ENCODE data around the gene PPP1R12B. TPM values are rescaled to one million over a fixed set of nuclear protein-coding genes. Genes with fewer than 3 reads are reported as not detected.
"Not testable (repeated sequence)": the region's sequence is repeated elsewhere in the genome, so short reads cannot be mapped to it uniquely, and the experiment has no call there.

Gene PPP1R12B
- total RNA-seq, 1 donor from 2014 or later, result 72.2 TPM

DNA sequence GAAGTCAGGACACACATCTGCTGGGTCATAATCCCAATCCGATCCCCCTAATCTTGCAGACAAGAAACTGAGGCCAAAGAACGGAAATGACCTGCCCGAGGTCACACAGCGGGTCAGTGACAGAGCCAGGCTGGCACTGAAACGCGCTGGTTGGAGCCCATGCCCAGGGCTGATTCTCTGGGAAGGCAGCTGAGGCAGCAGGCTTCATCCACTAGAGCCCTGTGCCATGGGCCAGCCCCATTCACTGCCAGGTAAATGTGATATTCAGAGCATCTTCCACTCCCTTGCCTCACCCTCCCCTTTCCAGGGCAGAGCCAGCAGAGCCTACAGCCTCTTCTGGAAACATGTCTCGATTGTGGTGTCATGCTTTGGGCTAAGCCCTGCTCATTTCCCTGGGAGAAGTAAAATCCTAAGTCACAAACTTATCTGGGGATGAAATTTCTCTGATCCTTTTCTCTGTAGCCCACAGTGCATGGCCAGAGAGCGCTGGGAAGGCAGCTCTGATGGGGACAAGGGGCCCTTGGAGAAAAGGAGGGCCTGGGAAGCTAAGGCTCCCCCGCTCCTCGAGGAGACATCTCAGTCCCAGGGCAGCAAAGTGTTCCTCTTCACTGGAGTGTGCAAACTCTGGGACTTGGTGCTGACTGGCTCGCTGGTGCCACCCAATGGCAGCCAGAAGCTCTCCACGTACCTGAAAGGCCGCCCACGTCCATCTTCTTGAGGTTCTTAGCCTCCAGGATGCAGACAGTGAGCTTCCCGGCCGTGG, 251.4 kb downstream of the PPP1R12B start:
- peak; percentile 66 for DNase-seq (ENCODE audit: low read depth)

DNA sequence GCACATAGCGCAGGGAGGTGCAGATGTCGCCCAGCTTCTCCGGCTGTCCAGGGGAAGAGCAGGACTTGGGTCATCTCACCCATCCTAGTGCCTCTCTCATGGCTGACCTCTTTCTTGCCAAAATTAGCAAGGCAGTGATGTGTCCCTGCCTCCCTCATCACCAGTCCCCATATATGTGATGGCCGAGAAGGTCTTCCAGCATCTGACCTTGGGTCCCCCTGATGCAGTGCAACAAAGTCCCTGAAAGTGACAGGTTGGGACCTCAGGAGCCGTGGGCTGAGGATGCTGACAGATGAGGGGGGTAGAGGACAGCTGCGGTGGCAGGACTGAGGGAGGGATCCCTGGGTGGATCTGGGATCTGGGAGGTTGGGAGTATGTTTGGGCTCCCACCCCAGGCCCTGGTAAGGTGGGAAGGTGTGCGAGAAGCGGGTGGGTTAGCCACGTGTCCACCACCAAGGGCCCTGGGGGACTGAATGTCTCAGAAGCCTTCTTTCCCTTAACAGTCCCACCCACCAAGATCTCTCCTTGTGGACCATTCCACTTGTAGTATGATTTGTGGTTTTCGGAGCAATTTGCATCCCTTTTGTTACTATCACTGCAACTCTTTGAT, 252.0 kb downstream of the PPP1R12B start:
- no peak for DNase-seq (ENCODE audit: low read depth)

DNA sequence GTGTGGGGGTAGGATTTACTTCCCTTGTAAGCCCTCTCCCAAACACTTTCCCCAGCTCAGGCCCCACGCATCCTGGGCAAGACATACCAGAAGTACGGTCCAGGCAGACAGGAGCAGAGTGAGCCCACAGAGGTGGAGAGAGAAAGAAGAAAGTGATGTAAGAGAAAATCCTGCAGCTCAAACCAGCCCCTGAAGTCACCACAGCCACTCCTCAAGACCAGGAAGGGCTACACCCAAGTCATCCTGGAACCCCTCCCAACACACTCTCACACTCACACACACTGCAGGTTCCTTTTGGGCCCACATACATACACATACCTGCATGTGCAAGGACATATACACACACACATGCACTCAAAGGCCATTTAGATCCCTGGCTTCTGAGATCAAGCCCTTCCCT, 254.9 kb downstream of the PPP1R12B start:
- DNase-seq (ENCODE audit: low read depth), result no peak

DNA sequence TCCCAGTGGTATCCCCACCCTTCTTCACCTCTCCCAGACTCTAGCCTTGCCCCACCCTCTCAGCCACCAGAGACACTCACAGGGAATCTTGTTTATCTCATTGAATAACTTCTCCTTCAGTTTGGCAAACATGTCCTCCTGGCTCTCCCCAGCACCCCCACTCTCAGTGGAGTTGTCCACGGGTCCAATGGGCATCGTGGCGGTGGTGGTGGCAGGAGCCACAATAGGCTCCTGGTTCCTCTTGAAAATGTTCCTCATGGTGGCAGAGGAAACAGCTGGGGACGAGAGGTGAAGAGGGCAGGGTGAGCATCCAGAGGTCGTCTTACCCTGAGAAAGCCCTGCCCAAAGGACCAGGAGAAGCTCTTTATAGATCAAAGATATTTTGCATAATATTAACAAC, 257.0 kb downstream of the PPP1R12B start:
- DNase-seq (ENCODE audit: low read depth), result no peak

DNA sequence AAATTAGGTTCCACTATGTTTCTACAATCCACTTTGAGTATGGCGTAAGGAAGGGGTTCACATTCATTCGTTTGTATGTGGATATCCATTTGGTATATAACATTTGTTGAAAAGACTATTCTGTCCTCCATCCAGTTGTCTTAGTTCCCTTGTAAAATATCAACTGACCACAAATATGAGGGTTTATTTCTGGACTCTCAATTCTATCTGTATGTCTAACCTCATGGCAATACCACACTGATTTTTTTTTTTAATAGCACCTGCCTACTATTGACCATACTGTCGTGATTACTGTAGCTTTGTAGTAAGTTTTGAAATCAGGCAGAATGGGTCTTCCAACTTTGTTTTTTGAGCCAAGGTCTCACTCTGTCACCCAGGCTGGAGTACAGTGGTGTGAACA, 263.5 kb downstream of the PPP1R12B start:
- DNase-seq (ENCODE audit: low read depth), result peak; percentile 50

DNA sequence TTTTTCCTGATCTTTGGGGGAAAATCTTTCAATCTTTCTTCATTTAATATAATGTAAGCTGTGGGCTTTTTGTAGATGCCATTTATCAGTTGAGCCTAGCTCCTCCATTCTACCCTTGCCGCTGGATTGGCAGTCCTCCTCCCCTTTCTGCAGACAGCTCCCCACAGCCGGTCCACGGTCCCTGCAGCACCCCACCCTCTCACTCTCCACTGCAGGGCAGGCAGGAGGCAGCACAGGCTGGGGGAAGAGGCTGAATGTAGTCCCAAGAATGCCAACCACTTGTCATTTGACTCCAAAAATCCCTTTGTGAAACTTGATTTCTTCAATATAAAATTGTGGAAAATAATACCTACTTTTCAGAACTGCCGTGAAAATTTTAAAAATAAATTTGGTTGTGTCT, 265.1 kb downstream of the PPP1R12B start:
- no peak for DNase-seq (ENCODE audit: low read depth)

DNA sequence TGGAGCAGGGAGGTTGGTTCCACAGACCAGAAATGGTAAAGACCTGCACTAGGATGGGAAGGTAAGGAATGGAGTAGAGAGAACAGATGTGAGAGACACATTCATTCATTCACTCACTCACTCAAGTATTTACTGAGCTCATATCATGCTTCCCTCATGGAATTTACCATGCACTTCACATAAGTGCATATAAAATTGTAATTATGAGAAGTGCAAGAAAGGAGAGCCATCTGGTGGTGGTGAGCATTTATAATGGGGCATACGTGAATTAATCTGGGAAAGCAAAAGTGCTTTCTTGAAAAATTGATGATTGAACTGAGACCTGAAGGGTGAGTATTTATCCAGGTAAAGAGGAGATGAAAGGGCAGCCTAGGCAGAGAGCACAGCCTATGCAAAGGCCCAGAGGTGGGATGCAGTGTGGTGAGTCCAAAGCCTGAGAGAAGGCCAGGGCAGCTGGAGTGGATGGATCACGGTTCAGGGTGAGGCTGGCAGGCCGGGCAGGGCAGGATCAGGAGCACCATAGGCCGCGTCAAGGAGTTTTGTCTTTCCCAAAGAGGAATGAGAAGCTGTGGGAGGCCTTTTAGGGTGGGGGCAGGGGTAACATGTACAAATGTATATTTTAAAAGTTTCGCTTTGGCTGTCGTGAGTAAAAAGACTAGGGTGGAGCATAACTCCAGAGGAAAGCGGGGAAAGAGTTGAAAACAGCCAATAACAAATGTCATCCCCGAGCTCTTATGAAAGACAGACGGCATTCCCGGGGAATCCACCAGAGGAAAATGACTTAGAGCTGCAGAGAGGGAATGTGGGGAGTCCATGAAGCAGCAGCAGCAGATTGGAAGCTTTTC, 266.1 kb downstream of the PPP1R12B start:
- not testable (repeated sequence) for DNase-seq (ENCODE audit: low read depth)

DNA sequence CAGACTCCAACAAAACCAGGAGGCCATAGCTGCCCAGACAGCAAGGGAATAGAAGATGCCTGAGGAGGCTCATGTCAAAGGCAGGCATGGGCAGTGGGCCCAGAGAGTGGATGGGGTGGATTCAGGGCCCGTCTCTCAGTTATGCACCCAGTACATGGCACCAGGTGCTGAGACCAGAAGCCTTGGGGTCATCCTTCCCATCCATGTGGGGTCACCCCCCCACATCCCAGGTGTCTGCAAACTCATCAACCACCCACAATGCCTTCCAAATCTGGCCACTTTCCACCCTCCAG, 266.7 kb downstream of the PPP1R12B start:
- DNase-seq (ENCODE audit: low read depth), result not testable (repeated sequence)

DNA sequence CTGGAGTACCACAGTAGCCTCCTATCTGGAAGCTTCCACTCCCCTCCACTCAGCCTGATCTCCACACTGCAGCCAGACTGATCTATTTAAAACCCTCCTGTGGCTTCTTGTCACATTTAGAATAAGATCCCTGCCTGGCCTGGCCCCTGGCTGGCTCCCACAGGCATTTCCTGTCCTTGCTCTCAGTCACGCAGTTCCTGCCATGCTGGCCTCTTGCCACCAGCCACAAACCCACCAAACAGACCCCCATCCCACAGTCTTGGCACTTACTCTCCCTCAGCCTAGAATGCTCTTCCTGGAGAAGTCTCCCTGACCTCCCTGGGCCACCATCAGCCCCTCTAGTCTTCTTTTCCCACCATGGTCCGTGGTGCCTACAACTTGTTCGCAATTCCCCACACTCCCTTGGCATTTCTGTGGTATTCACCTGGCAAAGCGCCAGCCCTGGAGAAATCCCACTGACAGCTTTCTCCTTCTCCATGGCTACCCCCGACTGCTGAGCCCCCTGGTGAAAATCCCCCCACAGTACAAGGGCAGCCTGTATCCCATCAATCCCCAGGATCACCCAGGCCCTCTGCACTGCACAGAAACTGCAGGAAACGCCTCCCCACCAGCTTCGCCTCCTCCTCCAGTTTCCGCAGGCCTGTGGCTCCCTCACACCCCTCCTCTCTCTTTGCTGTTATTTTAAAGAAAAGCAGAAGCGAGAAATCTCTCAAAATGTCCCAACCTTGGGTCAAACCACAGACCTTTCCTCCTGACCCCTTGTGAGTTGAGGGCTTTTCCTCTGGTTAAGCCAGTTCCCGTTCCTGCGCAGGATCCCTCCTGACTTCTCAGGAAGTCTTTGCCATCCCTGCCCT, 267.2 kb downstream of the PPP1R12B start:
- peak; percentile 93 for DNase-seq (ENCODE audit: low read depth)

DNA sequence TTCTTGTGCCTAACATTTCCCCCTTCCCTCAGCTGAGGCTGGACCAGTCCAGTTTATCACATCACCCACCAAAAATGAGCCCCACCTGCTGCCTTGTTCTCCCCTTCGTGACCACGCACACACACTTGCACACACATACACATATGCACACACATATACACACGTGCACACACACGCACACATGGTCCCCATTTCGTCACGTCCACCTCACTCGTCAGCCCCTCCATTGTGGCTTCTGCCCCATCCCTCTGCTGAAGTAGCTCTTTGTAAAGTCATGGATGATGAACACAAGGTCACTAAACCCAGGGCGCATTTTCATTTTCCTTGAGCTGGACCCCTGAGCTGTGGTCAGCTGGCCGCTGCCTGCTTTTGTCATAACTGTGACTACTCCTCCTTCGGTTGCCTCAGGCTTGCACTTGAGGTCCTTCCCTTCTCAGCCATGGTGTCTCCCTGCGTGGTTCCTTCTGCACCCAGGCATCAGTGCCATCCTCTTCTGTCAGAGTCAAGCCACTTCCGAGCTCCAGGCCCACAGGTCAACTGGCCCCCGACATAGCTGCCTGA, 267.9 kb downstream of the PPP1R12B start:
- DNase-seq (ENCODE audit: low read depth), result no peak

DNA sequence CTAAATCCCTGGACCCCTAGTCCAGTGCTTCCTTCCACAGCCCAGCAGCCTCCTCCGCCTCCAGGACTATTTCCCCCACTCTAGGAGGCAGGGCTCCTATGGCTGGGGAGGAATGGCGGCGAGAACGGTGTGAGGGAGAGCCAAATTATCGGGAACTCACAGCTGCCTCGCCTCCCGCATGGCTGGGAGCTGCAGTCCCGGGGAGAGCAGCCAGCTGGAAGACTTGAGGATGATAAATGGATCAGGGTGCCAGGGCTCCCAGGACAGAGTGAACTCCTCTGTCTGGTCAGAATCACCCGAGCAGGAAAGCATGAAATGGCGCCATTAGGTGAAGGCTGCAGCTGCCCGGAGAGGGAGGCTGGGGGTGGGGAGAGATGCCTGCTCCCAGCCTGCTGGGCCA, 270.5 kb downstream of the PPP1R12B start:
- DNase-seq (ENCODE audit: low read depth), result not testable (repeated sequence)

DNA sequence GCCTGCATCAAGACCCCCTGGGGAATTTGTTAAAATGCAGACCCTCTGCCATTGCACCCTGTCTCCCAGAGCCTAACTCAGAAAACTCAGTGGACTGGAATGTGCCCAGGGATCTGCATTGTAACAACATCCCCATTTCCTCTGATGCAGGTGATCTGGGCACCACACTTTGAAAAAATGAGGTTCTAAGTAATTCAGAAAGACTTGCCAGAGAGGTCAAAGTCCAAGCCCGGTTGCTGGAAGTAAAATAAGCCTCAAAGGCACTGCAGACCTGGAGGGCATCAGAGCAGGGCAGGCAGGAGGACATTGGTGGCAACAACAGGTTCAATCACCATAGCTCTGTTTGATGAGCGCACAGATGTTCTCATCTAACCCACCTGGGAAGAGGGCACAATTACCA, 271.0 kb downstream of the PPP1R12B start:
- no peak for DNase-seq (ENCODE audit: low read depth)

DNA sequence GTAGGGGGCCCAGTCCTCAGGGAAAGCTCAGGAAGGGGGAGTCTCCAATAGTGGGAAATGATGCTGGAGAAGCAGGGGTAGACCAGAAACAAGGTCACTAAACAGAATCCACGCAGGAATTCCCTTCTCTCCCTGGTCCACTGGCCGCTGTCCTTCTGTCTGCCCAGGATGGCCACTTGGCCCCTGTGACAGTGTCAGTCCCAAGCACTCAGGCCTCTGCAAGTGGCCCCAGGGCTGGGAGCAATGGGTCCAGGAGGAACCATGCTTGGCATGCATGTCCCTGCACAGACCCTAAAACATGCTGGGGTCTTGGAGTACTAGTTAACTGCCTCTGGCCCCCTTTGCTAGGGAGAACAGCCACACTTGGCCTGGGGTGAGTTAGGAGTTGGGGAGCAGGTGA, 271.5 kb downstream of the PPP1R12B start:
- not testable (repeated sequence) for DNase-seq (ENCODE audit: low read depth)

DNA sequence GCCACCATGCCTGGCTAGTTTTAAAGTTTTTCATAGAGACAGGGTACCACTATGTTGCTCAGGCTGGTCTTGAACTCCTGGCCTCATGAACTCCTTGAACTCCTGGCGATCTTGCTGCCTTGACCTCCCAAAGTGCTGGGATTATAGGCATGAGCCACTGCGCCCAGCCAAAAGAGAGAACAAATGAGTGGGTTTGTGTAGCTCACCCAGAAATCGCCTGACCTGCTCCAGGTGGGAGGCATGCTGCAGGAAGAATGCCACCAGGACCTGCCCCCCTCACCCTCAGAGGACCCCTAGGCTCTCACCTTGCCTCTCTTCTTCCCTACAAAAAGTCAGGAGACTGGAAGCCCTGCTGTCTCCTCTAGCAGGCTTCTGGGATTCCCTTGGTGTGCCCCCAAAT, 272.9 kb downstream of the PPP1R12B start:
- DNase-seq (ENCODE audit: low read depth), result no peak

DNA sequence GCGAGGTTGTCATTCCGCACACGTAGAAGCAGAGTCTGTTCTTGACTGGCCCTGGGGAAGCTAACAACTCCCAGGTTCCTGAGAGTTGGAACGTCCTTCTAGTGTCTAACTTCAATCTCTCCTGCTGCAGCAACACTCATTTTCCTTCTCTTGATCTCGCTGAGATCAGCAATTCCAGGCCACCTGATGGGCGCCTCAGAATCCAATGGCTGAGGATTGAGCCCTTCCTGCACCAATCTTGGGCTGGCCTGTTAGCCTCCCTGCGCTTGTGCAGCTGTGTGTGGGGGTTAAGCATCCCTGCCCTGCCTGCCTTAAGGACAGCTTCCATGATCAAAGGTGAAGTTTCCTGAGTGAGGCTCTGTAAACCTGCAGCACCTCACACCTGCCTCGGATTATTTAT, 273.9 kb downstream of the PPP1R12B start:
- no peak for DNase-seq (ENCODE audit: low read depth)

DNA sequence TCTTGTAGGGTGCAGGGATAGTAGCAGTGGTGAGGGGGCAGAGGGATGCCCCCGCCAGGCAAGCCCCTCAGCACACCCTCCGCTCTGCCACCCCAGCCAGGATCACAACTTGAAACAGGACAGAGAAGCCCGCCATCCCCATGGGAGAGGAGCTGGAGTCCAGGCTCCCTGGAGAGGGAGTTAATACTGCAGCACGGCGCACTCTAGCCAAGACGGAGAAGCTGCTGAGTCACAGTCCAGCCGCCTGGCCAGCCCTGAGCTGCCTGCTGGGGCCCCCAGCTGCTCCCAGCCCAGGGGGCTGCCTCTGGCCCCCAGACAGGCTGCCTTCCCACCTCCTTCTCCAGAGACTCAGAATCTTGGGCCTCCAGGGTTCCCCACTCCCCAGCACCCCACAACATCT, 274.6 kb downstream of the PPP1R12B start:
- peak; percentile 53 for DNase-seq (ENCODE audit: low read depth)

DNA sequence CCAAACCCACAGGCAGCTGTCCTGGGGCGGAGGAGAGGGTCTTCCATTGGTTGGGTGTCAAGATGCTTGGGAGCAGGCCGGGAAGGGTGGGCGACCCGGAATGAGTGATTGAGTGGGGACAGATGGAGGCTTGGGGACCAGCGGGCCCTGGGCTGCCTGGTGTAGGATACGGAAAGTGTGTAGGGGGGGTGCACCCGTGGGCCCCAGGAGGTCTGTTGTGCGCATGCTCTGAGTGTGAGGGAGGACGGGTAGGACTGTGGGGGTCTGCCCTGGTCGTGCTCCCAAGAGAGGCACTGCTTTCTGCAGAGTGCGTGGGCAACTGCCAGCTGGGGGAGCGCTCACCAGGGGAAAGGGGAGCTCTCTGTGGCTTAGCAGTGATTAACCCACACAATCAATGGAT, 275.0 kb downstream of the PPP1R12B start:
- not testable (repeated sequence) for DNase-seq (ENCODE audit: low read depth)

DNA sequence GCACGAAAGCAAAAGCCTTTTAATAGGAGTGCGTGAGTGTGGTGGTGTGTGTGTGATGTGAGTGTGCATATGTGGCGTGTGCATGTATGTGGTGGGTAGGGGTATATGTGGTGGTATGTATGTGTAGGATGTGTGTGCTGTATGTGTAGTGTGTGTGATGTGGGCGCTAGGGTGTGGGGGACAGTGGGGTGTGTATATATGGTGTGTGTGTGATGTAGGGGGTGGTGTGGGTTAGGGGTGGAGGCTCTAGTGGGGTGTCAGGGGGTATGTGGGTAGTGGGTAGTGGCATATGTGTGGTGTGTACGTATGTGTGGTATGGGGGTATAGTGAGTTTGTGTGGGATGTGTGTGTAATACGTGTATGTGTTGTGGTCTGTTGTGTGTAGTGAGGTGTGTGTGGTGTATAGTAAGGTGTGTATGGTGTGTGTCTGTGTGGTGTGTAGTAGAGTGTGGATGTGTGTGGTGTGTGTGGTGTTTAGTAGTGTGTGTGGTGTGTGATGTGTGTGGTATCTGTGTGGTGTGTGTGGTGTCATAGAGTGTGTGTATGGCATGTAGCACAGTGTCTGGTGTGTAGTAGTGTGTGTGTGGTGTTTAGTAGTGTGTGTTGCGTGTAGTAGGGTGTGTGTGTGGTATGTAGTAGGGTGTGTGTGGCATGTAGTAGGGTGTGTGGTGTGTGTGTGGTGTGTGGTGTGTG, 275.7 kb downstream of the PPP1R12B start:
- DNase-seq (ENCODE audit: low read depth), result no peak

DNA sequence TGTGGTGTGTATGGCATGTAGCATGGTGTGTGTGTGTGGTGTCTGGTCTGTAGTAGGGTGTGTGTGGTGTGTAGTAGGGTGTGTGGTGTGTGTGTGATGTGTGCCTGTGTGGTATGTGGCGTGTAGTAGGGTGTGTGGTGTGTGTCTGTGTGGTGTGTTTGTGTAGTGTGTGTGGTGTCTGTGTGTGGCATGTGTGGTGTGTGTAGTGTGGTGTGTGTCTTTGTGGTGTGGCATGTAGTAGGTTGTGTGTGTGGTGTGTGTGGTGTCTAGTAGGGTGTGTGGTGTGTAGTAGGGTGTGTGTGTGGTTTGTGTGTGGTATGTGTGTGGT, 276.2 kb downstream of the PPP1R12B start:
- no peak for DNase-seq (ENCODE audit: low read depth)
